ENCODE results near the gene HAPLN3.
"Not testable (repeated sequence)": the region's sequence is repeated elsewhere in the genome, so short reads cannot be mapped to it uniquely, and the experiment has no call there.

Gene HAPLN3, protein sequence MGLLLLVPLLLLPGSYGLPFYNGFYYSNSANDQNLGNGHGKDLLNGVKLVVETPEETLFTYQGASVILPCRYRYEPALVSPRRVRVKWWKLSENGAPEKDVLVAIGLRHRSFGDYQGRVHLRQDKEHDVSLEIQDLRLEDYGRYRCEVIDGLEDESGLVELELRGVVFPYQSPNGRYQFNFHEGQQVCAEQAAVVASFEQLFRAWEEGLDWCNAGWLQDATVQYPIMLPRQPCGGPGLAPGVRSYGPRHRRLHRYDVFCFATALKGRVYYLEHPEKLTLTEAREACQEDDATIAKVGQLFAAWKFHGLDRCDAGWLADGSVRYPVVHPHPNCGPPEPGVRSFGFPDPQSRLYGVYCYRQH

DNA sequence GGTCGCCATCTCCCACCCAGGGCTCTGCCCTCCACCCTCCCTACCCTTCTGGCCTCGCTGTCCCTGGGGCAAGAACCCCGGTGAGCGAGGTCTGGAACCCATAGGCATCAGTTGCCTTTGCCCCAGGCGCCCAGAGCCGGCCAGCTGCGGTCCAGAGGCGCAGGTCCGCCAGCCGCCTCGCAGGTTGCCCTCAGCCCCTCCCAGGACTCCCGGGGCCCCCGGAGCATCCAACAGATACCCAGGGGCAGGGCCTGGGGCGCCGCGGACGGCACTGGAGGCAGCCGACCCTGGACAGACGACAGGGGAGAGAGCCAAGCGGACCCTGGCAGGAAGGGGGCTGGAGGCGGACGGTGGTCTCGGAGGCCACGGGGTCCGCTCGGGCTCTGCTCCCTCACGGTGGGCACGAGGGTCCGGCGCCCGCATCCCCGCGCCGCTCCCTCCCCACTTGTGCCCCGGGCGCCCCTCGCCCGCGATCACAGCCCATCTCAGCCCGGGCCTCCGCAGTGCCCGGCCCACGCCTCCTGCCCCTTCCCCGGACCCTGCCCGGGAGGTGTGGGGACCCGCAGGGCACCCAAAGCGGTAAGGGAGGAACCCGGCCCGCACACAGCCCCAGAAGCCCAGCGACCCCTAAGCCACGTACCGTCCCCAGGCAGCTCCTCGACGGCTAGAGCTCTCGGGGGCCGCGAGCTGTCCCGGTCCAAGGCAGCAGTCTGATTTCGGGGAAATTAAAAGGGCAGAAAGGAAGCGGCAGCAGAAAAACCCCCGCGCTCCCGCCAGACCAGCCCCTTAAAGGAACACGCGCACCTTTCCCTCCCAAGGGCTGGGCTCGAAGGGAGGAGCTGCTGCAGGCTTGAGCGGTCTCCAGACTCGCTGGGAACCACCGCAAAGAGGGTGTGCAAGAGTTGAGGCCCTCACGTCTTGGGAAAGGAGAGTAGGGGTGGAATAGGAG, at the start of gene HAPLN3:
Gene HAPLN3, minus strand, starts transcription at position 726 of the 949 bp plus-strand sequence. CDS start 8,246 bp downstream, outside the sequence.
- DNase-seq (ENCODE audit: low spot score) = peak; percentile 57

DNA sequence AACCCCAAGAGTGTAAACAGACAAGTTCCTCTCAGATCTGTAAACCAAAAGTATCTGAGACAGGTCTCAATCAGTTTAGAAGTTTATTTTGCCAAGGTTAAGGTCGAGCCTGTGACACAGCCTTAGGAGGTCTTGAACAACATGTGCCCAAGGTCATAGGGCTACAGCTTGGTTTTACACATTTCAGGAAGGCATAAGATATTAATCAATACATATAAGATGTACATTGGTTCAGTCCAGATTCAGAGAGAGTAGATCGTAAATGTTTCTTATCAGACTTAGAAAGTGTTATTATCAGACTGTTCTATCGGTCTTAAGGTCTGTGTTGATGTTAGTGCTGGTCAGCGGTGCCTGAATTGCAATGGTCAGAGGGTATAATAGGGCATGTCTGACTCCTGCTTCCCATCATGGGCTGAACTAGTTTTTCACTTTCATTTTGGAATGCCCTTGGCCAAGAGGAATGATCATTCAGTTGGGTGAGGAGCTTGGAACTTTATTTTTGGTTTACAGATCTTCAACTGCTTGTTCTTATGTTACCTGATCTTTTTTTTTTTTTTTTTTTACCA, 44.8 kb upstream of the HAPLN3 start:
- no peak for DNase-seq (ENCODE audit: low spot score)

DNA sequence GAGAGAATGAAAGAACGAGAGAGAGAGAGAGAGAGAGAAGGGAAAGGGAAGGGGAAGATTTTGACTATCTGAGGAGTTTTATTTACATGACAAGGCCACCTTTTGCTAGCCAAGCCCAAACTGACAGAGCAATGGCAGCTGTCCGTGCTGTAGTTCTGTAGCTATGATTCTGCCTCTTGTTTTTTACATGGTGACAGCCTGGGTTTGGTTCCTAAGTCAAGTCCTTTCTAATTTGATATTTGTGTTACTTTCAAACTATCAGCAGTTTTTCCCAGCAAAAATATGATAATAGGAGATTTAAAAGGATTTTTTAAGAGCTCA, 44.1 kb upstream of the HAPLN3 start:
- DNase-seq (ENCODE audit: low spot score) = no peak

DNA sequence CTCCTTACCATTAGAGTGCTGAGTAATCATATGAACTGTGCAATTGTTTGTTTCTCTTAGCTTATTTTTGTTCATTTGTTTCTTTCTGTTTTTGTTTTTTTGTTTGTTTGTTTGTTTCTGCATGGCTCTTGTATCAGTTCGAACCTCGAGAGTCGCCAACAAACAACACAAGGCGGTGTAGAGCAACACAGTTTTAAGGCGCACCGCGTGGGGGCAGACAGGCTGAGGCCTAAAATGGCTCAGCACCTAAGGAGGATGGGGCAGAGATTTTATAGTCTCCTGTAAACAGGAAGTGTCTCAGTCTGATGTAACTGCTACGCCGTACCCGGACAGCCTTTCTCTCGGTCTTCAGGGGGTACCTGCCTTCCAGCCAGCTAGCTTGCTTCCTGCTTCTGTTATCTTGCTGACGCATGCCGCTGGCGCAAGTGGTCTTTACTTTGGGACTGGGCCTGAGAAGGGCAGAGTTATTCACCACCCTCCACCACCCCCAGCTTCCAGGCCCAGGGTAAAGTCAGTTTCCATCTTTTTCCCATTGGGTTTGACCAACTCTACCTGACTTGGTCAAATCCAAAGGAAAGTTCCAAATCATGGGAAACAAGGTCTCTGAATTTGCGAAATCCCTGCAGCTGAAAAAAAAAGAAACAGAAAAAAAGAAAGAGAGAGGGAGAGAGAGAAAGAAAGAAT, 43.6 kb upstream of the HAPLN3 start:
- no peak for DNase-seq (ENCODE audit: low spot score)

DNA sequence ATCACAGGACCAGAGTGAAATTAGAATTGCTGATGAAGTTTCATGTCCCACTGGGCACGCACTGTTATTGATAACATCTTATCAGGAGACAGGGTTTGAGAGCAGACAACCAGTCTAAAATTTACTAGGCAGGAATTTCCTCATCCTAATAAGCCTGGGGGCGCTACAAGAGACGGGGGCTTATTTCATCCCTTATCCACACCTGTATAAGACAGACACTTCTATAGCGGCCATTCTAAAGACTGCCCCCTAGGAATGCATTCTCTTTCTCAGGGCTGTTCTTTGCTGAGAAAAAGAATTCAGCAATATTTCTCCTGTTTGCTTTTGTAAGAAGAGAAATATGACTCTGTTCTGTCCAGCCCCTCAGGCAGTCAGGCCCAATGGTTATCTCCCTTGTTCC, 39.1 kb upstream of the HAPLN3 start:
- DNase-seq (ENCODE audit: low spot score) = not testable (repeated sequence)

DNA sequence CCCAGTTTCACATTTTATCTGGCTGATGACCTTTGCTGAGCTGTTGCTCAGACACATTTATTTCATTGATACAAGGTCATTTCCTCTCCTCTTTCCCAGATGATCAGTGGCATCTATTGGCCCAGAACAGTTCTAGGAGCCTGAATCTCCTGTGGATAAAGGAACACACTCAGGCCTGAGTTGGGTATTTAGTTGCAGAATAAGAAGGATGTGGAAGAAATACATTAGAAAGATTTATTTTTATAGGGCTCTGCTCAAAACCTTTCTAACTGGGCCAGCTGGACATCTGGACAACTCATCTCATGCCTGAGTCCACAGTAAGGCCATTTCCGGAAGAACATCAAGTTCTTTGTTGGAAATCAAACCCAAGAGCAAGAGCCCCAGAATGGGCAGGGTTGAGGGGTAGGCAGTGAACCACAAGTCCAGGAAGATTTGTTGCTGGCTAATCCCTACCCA, 37.6 kb upstream of the HAPLN3 start:
- DNase-seq (ENCODE audit: low spot score) = no peak

DNA sequence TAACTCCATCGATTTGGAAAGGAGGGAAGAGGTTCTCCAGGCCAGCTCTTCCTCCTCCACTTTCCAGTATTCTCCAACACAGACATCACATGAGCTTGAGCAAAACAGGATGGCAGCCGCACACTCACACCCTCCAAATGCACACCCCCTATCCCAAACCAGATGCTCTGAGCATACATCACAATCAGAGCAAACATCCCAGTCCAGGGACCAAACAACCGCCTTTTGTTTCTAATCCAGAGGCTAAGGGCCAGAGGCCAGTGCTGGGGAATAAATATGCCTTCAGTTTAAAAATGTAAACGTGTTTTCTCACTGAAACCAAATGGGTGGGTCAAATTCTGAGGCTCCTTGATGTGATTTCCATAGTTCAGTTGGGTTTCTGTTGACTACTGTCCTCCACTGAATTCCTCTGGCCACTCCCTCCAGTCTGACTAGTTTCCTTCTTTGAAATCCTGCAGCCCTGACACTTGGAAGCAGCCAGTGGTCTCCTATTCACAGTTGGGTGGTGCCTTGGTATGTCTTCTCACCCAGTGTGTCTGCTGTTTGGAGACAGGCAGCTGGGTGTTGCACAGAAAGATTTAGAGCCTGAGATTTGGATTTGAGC, 37.0 kb upstream of the HAPLN3 start:
- DNase-seq (ENCODE audit: low spot score) = no peak

DNA sequence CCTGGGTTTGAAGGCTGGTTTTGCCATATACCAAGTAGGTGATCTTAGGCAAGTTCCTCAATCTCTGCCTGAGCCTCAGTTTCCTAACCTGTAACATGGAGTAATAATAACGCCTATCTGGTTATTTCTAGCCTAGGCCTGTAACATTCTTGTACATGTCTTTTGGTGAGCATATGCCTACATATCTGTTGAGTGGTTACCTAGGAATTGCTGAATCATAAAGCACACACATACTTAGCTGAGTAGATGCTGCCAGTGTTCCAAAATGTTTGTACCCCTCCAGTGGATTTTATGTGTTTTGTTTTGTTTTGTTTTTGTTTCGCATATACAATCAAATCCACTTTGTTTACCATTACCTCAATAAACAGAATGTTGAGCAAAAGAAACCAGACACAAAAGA, 35.2 kb upstream of the HAPLN3 start:
- DNase-seq (ENCODE audit: low spot score) = no peak

DNA sequence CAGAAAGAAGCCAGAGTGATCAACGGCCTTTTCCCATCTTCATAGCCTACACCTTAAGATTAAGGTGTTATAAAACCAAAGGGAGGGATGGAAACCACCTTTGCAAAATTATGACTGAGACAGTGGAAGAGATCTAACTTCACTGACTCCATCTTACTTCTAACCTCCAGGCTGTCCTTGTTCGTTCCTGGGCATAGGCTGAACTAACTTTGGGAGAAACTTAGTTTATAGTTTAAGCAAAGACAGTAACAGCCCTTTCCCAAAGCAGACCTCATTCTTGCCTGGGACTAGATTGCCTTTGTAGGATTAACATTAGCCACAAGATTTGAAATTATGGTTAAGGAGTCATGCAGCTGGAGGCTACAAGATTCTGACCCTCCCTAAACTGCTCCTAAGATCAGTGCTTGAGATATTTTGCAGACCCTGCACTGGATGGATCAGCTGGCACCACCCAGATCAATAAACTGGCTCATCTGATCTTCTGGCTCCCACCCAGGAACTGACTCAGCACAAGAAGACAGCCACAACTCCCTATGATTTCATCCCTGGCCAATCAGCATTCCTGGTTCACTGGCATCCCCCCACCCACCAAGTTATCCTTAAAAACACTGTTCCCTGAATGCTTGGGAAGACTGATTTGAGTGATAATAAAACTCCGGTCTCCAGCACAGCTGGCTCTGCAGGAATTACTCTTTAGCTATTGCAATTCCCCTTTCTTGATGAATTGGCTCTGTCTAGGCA, 34.2 kb upstream of the HAPLN3 start:
- DNase-seq (ENCODE audit: low spot score) = not testable (repeated sequence)

DNA sequence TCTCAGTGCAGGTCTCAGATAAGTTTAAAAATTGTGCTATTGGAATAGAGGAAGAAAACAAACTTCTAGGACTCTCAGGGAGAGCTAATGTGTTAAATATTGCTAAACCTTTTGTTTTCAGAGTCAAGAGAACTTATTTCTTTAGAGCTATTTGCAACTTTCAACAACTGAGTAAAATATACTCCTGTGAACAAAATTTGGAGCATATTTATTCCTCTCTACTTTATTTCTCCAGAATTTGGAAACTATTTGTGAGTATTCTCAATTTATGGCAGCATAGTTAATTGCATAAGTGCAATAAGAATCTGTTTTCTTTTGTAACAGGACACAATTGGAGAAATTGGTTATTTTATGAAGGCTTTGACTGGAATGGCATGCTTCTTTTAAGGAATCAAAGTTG, 32.8 kb upstream of the HAPLN3 start:
- DNase-seq (ENCODE audit: low spot score) = not testable (repeated sequence)

DNA sequence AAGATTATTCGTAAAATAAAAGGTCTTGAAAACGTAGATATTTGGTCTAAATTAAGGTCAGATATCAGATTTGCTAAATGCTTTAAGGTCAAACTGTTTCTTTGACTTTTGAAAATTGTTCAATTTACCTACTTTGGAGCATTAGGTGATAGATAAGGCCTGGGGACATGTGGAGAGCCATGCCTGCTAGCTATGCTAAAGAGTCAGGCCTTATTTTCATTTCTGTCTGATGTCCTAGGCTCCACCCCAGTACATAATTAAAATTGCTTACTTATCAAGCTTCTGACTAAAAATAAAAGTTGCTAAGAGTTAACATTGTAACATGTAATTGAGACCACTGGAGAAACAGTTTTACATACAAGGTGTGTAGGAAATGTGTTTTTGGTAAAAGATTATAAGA, 30.3 kb upstream of the HAPLN3 start:
- DNase-seq (ENCODE audit: low spot score) = not testable (repeated sequence)

DNA sequence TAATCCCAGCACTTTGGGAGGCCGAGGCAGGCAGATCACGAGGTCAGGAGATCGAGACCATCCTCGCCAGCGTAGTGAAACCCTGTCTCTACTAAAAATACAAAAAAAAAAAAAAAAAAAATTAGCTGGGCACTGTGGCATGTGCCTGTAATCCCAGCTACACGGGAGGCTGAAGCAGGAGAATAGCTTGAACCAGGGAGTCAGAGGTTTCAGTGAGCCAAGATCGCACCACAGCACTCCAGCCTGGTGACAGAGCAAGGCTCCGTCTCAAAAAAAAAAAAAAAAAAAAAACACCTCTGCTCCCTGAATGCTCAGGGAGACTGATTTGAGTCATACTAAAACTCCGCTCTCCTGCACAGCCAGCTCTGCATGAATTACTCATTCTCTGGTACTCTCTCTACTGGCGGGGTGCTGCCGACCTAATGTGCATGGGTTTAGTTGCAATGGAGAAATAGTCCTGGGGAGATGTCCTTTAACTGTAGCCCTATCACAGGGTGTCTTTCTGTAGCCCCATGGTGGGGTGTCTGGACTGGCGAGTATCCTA, 25.6 kb upstream of the HAPLN3 start:
- DNase-seq (ENCODE audit: low spot score) = not testable (repeated sequence)

DNA sequence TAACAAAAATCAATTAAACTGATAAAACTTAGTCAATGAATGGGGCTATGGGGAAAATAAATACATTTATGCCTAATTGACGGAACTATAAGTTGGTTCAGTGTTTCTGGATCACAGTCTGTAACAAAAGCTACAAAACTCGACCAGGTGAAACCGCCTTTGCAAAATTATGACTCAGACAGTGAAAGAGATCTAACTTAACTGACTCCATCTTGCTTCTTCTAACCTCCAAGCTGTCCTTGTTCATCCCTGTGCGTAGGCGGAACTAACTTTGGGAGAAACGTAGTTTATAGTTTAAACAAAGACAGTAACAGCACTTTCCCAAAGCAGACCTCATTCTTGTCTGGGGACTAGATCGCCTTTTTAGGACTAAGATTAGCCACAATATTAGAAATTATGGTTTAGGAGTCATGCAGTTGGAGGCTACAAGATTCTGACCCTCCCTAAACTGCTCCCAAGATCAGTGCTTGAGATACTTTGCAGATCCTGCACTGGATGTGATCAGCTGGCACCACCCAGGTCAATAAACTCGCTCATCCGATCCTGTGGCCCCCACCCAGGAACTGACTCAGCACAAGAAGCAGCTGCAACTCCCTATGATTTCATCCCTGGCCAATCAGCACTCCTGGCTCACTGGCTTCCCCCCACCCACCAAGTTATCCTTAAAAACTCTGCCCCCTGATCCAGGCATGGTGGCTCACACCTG, 25.0 kb upstream of the HAPLN3 start:
- no peak for DNase-seq (ENCODE audit: low spot score)

DNA sequence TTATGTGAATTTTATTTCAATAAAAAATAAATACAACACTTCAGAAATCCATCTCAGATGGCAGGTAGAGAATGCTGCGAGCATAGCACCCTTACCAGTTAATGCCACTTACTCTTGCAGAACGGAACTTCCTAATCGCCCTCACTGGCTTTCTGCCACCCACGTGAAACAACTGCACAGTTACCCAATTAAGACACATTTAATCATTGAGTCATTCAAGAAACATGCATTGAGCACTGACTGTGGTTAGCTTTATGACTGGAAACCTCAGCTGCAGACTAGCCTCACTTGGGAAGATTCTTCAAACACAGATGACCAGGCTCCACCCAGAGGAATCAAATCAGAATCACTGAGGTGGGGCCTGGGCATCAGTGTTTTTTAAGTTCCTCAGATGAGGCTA, 23.4 kb upstream of the HAPLN3 start:
- no peak for DNase-seq (ENCODE audit: low spot score)

DNA sequence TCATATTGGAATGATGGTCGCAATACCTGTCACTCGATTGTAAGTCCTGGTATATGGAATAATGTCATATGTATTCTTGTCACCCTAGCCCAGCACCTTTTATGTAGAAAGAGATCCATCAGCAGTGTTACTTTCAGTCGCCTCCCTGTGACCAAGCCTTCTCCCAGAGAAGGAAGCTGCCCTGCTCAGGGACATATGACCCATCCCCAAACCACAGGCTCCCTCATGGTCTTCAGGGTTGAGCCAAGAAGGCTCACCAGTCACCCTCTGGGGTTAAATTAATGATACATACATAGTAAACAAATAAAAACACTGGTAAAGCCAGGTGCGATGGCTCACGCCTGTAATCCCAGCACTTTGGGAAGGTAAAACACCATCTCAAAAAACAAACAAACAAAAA, 22.4 kb upstream of the HAPLN3 start:
- DNase-seq (ENCODE audit: low spot score) = no peak

DNA sequence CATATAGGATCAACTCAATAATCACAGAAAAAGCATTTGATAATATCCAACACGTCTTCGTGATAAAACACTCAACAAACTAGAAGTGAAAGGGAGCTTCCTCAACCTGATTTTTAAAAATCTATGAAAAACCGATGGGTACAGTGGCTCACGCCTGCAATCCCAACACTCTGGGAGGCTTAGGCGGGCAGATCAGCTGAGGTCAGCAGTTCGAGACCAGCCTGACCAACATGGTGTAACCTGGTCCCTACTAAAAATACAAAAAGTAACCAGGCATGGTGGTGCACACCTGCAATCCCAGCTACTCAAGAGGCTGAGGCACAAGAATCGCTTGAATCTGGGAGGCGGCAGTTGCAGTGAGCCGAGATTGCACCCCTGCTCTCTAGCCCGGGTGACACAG, 20.0 kb upstream of the HAPLN3 start:
- DNase-seq (ENCODE audit: low spot score) = no peak

DNA sequence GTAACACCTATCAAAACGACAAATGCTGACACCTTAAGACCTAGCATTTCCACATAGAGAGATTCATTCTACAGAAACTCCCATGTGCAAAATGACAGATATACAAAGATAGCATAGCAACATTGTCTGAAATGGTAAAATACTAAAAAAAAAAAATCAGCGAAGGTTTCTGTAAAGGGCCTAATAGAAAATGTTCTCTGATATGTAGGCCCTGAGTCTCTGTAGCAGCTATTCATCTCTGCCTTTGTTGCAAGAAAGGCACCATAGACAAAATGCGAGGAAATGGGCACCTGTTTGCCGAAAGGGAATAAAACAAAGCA, 18.5 kb upstream of the HAPLN3 start:
- DNase-seq (ENCODE audit: low spot score) = no peak

DNA sequence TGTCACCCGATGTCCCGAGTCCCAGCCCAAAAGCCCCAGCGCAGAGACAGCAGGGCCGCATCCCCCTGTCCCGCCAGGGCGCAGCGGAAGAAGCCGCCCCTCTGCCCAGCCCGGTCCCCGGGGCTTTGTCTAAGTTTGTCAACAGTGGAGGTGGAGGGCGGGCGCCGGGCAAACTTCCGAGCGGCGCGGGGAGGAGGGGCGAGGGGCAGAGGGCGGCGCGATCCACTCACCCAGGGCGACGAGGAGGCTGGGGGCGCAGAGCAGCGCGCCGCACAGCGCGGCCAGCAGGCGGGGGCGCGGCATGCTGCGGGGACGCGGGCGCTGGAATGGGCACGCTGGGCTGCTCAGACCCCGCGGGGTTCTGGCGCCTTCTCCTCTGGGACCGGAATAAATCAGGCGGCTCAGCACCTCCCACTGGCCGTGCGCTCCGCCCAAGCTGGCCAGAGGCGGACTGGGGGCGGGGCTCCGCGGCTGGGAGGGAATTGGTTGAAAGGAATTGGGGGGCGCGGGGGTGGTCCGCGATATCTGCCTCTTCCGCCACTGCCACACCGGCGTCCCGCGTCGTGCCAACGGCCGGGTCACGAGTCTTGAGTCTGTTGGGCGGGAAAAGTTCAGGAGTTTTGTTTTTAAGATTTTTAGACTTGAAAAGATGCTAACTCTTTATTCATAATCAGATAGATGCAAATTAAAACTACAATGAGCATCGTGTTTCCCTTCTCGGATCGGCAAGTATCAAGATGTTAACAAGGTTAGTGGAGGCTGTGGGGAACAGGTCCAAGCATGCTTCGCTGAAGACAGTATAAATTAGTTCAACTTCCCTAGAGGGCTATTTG, 17.9 kb upstream of the HAPLN3 start, which contains the start of gene MFGE8:
Gene MFGE8, minus strand, starts transcription at position 363 of the 833 bp plus-strand sequence. Its CDS starts 60 bp downstream, at position 303.
- peak; percentile 55 for DNase-seq (ENCODE audit: low spot score)

DNA sequence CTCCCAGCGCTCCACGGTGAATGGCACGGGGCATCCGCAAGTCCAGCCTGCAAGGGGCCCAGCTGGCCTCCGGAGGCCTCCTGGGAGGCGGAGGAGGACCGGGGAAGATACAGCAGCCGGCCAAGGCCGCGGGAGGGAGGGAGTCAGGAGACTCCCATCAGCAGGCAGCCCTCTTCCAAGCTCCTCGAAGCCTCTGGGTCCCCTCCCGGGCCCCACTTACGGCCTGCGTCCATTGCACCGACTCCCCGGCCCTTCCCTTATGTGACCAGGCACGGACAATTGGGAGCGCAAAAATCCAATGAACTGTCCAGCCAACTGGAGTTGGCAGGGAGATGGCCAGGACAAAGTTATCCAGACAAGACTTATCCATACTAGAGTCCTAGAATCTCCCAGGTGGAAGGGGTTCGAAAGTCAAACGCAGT, 17.2 kb upstream of the HAPLN3 start:
- DNase-seq (ENCODE audit: low spot score) = no peak
